Measurements from ENCODE around the gene COL28A1. TPM values are rescaled to one million over a fixed set of nuclear protein-coding genes. Genes with fewer than 3 reads are reported as not detected.
"Not testable (repeated sequence)": the region's sequence is repeated elsewhere in the genome, so short reads cannot be mapped to it uniquely, and the experiment has no call there.

The COL28A1 gene
- total RNA-seq, 1 donor from 2014 or later: 0.58 TPM

DNA sequence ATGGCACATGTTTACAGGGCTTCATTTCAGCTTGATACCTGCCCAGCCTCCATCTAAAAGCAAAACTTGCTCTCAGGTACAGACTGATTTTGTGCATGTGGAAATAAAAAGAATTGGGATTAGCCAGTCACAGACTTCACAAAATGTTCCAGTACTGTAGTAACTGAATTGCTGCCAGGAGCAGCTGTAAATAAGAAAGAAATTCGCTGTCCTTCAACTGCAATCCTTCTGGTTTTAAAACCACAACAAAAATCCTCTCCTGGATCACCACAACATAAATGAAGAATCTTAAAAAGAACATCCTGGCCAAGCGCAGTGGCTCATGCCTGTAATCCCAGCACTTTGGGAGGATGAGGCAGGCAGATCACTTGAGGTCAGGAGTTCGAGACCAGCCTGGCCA lies 27.1 kb upstream of the COL28A1 start:
- ATAC-seq (no peak), DNase-seq (ENCODE audit: low spot score) (no peak)

DNA sequence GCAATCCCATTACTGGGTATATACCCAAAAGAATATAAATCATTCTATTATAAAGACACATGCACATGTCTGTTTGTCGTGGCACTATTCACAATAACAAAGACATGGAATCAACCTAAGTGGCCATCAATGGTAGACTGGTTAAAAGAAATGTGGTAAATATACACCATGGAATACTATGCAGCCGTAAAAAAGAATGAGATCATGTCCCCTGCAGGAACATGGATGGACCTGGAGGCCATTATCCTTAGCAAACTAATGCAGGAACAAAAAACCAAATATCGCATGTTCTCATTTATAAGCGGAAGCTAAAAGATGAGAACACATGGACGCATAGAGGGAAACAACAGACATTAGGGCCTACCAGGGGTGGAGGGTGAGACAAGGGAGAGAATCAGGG lies 25.9 kb upstream of the COL28A1 start:
- DNase-seq (ENCODE audit: low spot score); ATAC-seq: not testable (repeated sequence)

DNA sequence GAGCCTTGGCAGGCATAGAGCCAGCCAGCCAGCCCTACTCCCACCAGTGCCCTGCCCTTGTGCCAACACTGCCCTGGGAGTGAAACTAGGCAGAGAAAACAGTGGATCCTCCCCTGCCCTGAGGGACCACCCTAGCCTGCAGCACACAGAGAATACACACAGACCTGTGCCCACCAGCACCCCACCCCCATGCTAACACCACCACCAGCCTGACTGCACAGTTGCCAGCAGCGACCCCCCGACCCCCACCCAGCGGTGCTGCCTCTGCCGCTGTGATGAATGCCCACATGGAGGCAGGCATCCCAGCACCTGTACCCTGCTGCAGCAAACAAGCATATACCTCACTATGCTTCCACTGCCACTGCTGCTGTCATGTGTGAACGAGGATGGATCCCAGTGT lies 21.6 kb upstream of the COL28A1 start:
- no peak for DNase-seq (ENCODE audit: low spot score)
- ATAC-seq: no peak

DNA sequence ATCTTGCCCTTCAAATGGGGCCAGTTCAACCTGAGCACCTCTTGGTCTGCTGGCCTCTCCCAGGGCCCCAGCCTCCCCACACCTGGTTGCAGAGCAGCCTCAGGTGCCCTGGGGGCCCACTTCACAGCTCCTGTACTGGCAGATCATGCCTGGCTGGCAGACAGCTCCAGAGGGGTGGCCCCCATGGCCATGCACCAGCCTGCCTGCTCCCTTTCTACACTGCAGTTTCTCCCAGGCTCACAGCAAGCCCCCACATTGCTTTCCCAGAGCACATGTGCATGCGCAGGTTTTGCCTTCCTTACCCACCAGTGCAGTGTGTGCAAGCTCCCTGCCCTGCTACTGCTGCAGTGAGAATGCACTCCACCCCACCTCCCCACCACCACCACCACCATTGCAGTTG lies 21.2 kb upstream of the COL28A1 start:
- no peak for ATAC-seq
- DNase-seq (ENCODE audit: low spot score): no peak

DNA sequence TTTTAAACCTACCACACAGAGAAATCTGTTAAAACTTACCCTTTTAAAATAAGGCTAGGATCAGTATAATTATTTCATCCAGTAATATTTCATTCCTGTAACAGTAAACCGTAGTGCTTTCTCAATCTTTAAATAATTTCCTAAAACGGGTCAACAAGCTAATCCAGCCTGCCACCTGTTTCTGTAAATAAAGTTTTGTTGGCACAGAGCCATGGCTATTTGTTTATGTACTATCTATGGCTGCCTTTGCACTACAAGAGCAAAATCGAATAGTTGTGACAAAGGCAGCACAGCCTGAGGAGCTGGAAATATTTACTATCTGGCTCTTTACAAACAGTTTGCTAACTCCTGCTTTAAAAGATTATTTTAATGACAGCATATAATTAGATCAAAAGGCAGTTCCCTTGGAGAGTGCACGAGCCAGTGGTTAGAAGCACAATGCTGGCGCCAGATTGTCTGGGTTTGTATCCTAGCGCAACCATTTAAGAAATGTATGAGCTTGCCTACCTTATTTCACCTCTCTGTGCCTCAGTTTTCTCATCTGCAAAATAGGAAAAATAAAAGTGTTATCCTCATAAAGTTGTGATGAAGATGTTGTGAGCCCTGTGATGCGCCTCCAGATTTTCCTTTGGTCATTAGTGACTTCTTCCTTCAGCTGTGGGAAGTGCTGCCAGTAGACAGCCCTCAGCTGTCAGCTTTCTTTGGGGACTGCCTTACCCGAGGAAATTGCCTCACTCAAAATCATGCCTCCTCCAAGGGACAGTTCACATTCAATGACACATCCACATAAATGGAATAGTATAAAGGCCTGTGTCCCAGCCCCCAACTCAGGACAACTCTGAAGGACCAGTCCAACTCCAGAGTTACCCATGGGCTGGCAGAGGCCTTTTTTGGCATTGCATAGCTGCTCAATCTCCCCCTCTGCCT lies 19.2 kb upstream of the COL28A1 start:
- ATAC-seq (peak; percentile 29), DNase-seq (ENCODE audit: low spot score) (no peak)

DNA sequence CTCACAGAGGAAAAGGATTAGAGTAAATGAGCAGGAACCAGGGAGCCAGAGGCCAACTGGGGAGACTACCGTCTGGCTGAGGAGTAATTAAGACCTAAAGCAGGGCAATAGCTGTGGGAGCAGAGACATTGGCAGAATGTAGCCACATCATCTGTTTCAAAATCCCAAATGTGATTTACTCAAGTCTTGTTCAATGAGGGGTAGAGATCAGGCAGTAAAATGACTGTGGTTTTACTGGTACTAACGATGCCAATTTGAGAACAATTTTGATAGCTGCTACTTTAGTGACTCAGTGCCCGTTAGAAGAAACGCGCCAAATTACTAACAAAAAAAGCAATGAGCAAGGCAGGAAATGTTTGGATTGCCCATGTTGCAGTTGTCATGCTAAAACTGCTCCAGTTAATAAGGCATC lies 18.4 kb upstream of the COL28A1 start:
- DNase-seq (ENCODE audit: low spot score) (no peak), ATAC-seq (no peak)

DNA sequence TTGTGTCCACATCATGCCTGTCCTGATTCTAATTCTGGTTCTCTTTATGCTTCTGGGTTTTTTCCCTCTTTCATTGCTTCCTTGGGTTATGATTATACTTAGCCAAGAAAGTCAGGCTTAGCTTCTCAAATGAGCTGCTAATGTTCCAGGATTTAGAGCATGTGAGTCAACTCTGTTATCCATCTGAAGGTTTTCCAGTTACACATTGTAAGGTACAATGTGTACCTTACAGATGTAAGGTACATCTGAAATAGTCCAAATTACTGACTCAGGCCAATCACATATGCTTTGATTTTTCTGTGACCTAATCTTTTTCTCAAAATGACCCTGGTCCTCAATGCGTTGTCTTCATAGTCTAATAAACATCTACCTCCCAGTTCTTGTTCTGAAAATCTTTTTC lies 17.7 kb upstream of the COL28A1 start:
- DNase-seq (ENCODE audit: low spot score) (no peak), ATAC-seq (peak; percentile 24)

DNA sequence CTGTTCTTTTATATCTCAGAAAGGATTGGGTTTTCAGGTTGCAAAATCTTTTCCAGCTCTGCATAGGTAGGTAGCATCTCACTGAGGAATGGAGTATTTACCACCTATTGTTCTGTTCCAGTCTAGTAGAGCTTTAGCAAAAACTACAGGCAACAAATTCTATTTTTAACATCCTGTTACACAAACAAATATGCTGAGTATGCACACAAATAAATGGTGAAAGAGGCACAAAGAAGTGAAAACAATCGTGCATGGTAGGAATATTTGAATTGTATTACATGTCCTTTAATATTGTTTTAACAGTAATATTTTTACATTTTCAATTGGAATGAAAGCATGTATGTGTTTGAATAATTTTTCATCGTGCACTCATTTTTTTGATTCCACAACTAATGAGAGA lies 16.5 kb upstream of the COL28A1 start:
- DNase-seq (ENCODE audit: low spot score) (no peak), ATAC-seq (no peak)

DNA sequence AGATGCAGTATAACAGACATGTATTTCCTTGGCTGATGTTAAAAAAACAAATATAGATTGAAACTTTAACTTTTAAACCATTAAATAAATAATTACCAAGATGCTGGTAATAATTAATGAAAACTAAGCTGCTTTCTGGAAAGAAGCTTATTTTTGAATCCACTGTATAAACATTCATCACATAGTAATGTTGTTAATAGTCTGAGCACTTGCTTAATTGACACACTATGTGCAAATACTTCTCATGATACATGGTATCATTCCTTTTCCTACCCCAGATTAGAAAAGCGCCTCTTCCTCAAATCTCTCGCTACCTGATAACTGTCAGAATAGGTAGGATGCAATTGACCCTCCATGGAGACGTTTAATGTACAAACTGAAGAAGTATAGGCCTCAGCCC lies 15.0 kb upstream of the COL28A1 start:
- DNase-seq (ENCODE audit: low spot score) (no peak), ATAC-seq (no peak)

DNA sequence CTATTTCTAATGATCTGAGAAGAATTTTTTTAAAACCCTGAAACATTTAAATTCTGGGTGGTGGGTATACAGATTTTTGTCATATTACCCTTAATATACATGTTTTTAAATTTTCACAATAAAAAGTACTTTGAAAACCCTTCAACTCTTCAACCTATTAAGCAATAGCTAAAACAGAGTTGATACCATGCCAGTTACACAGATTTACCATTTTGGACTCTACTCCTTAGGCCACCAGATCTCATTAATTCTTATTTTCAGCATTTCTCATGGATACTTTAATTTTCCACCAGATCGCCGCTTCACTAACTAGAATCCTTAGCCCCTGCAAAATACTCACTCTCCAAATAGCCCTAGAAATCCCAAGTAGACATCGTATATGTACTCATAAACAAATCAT lies 12.7 kb upstream of the COL28A1 start:
- no peak for DNase-seq (ENCODE audit: low spot score)

DNA sequence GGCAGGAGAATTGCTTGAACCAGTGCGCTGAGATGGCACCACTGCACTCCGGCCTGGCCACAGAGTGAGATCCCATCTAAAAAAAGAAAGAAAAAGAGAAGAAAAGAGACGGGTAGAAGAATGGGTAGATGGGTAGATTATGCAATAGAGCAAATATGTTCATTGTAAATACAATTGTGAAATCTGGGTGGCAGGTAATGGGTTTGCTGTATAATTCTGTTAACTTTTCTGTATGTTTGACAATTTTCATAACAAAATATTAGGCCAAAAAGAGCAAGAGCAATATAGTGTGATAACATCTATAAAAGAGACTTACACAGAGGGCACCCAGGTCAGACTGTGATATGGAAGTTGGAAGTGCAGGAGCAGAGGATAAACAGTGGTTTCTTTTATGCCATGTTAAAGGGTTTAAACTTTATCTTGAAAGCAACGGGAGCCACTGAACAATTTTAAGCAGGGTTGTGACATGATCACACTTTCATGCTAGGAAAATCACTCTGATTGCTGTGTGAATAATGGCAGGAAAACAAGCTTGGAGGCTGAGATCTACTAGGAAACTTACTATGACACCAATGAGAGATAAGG lies 6.7 kb upstream of the COL28A1 start:
- no peak for DNase-seq (ENCODE audit: low spot score)
- ATAC-seq: peak; percentile 76

More for the DNA sequence above, 12.7 kb upstream of the COL28A1 start:
- ATAC-seq: peak; percentile 56

DNA sequence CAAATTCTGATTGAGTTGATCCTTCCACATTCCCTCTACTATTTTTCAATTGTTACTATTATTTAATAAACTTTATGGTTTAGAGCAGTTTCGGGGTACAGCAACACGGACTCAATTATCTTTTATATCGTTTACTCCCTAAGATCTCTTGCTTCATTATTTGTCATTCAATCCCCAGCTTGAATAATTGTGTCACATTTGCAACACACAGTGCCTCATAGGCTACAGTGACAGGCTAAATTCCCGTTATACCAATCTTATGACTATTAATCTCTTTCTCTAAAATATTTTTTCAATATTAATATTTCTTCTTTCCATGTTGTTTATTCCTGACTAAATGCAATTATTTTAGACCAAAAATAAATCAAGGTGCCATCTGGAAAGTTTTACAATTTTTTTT lies 4.0 kb upstream of the COL28A1 start:
- ATAC-seq (no peak), DNase-seq (ENCODE audit: low spot score) (no peak)

DNA sequence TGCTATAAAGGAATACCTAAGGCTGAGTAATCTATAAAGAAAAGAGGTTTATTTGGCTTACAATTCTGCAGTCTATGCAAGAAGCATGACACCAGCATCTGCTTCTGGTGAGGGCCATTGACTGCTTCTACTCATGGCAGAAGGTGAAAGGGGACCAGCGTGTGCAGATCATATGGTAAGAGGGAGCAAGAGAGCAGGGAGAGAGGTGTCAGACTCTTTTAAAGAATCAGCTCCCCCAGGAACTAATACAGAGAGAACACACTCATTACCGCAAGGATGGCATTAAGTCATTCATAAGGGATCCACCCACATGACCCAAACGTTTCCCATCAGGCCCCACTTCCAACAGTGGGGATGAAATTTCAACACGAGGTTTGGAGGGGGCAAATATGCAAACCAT lies 3.5 kb upstream of the COL28A1 start:
- no peak for ATAC-seq

DNA sequence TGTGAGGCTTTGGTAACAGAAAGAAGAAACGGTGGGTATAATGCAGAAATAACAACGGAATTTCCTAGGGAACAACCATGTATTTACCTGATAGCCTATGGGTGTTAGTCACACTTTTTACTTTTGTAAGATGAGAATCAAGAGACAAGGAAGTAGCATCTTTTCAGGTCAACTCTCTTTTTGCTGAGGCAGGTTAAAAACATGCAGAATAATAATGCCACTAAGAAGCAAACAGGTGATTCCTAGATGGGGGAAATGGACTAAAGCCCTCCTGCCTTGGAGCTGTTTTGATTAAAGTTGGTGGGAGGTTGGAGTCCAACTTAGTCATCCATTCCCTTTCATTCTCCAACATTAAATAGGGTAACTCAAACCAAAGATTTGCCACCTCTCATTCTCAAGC lies 2.0 kb upstream of the COL28A1 start:
- DNase-seq (ENCODE audit: low spot score): no peak
- no peak for ATAC-seq

More for the DNA sequence above, 3.5 kb upstream of the COL28A1 start:
- DNase-seq (ENCODE audit: low spot score): no peak

DNA sequence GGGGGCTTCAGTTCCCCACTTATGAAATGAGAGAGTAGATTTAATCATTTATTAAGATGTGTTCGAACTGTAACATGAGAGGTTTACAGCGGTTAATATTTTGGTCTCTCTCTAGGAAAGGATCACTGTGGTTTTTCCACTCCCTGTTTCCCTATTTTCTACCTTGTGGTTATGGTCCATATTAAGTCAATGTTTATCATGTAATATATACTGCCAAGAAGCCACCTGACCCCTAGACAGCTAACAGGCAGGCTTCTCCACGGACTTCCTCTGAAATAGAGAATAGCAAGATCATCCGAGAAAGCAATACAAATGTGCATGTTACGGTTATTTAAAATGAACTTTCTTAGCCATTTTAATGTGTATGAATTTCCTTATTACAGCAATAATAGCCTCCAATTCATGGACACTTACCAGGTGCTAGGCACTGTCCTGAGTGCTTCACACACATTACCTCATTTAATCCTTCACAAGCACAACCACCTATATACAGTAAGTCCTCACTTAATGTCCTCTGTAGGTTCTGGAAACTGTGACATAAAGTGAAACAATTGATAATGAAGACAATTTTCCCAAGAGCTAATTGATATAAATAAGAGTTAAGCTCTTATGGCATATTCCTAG lies 835 bp upstream of the COL28A1 start:
- ATAC-seq (no peak), DNase-seq (ENCODE audit: low spot score) (no peak)

DNA sequence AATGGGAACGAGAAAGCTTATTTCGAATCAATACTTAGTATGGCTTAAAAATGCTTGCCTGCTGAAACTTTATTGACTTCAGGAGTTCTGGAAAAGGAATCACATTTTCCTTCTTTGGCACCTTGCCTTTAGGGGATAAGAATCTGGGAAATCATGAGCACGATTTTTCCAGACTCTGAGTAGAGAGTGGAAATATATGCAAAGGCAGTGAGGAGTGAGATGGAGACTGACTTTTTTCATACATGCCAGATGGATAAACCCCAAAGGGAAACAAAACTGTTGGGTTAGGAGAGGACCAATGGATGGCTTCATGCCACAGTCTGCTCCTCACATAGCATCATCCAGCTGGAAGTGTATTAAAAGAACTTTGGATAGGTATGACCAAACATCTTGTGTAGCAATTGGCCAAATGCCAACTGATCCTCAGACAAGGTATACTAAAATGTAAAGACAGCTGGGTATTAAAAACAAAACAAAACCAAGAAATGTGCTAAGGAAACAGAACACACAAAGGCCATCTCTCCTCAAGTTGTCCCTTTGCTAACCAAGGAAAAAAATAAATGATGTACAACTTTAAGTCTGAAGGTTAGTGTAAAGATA lies 1.7 kb downstream of the COL28A1 start:
- ATAC-seq (no peak), DNase-seq (ENCODE audit: low spot score) (no peak)

DNA sequence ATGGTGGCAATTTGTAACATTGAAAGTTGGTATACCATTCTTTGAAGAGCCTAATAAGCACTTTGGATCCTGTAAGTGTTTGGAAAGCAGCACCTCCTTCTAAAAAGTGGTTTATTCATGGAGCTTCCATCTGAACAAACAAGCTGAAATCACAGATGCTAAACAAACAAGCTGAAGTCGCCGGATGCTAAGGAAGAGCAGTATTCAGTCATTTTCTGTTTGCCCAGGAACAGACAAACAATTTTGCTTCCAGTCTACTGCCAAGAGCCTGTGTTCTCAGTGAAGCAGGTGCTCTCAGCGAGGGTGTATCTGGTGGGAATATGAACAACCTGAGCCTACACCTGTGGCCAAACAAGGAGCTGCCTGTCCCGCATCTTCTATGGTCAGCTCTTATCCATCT lies 6.3 kb downstream of the COL28A1 start:
- DNase-seq (ENCODE audit: low spot score) (no peak), ATAC-seq (no peak)

DNA sequence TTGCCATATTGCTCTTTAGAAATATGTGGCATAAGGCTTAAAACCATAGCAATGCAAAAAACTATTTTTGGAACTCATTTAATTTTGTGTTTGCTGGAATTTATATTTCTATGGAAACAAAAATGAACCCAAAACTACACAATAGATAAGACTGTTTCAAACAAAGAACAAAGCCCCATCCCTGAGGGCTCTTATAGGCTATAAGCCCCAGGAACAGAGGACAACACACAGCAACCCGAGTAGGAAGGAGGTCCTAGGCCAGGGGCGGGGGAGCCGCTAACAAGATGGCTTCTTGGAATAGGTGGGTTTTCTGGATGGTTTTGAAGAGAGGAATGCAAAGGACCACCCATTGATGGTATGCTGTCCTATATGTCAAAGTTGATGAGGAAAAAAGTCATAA lies 8.6 kb downstream of the COL28A1 start:
- ATAC-seq (no peak), DNase-seq (ENCODE audit: low spot score) (no peak)

DNA sequence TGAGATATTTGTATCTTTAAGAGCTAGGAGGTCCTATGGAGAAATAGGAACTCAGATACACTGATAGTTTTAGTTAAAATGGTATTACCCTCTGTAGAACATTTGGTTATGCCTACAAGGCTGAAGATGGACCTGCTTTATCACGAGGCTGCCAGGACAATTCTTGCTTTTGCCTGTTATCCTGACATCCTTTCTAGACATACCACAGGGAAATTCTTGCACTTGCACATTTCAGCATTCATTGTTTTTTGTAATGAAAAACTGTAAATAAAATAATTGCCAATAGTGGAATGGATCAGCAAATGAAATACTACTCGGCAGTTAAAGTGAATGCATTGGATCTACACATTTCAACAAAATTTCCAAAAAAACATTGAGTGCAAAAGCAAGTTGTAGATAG lies 9.7 kb downstream of the COL28A1 start:
- no peak for DNase-seq (ENCODE audit: low spot score)
- no peak for ATAC-seq

DNA sequence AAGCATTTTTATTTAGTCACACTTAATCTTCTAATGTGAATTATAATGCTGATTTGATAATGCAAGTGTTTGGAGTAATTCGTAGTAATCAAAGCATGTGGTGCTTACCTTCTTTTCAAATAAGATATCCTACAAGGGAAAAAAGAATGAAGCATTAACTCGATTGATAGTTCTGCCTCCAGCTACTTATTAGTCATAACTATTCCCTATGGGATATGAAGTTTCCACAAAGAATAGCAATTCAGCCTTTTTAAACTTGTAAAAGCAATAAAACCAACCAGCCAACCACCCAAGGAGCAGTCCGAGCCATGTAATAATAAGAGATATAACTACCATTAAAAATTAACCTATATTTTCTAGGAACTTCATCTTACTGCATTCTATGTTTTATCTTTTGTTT lies 11.6 kb downstream of the COL28A1 start:
- no peak for DNase-seq (ENCODE audit: low spot score)
- ATAC-seq: no peak

DNA sequence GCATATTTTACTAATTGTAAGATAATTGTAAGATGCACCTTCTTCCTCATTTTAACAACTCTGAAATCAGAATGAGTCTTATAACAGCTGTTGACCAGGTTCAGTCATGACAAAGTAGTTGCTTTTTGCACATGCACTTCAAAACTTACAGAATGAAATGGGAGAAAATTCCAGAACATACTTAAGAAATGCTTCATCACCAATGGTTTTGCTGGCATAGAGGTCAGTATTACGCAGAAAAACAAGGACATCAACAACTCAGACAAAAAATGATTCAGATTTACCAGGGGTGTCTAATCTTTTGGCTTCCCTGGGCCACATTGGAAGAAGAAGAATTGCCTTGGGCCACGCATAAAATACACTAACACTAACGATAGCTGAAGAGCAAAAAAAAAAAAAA lies 13.3 kb downstream of the COL28A1 start:
- ATAC-seq (no peak), DNase-seq (ENCODE audit: low spot score) (no peak)

DNA sequence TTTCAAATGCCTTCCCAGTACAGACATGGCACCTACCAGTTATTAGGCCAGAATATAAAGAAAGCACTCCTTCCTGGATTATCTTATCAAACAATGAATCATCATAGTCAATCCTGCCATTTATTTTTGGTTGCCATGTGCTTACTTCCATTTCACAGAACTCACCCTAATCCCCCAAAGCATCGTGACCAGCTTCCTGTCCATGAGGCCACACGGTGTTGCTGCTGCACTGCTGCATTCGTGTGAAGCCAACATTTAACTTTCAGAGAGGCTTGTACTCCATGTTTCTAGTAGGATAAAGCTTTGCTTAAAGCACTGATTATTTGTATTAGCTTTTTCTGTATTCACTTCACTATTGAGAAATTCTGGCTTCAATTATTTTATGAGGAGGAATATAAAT lies 14.4 kb downstream of the COL28A1 start:
- ATAC-seq (no peak), DNase-seq (ENCODE audit: low spot score) (no peak)
